B cell (primary cell): ENCODE measurements around the gene GALNT4. TPM values are rescaled to one million over a fixed set of nuclear protein-coding genes. Genes with fewer than 3 reads are reported as not detected.

Experiments
- ATAC-seq: fragments of 200-7000 bp; cut with Tn5 transposase; one replicate; pipeline ENCODE4 v1.10.0; 2021; ENCODE audit warnings: low read depth, mild to moderate bottlenecking, moderate number of reproducible peaks, moderate library complexity
- CTCF ChIA-PET: fragments of 350-600 bp; sonication (Branson Sonifier 250); formaldehyde crosslinking; loops from one replicate; lab custom pipeline; 2021; ENCODE audit warnings: antibody characterized with exemption, inconsistent platforms; lab: Charles Lee
- POLR2A ChIA-PET: fragments of 350-600 bp; sonication (Branson Sonifier 250); formaldehyde crosslinking; loops from one replicate; lab custom pipeline; 2021; ENCODE audit warnings: antibody characterized with exemption; lab: Charles Lee
- DNase-seq: peaks from one replicate; pipeline ENCODE4 v3.0.0; 2013
- H2AFZ ChIP-seq: 2 replicates; pipeline ENCODE4 v1.6.1; 2012; ENCODE audit warnings: mild to moderate bottlenecking, low read depth, low read length; ENCODE audit not compliant: insufficient read depth, poor library complexity, severe bottlenecking
- H3K27ac ChIP-seq, 2 donors: 1 replicate in 1 of 2; 2 replicates in 1 of 2; pipeline ENCODE4 v1.5.1; 2012 to 2013; ENCODE audit warnings: low read length in 2 of 2, mild to moderate bottlenecking in 2 of 2, moderate library complexity in 1 of 2
- H3K27me3 ChIP-seq, 4 experiments: fragments of 200-600 bp in 1 of 4; sonication (generic) in 1 of 4; replicated peaks in 1 of 4; 1 replicate in 2 of 4; 2 replicates in 2 of 4; pipeline versions ENCODE4 v1.6.1 to v1.7.0; 2013 to 2016; ENCODE audit warnings: low read length in 3 of 4, mild to moderate bottlenecking in 2 of 4, mixed read lengths in 1 of 4, moderate library complexity in 1 of 4; ENCODE audit not compliant: insufficient read depth in 4 of 4, control insufficient read depth in 3 of 4; ENCODE audit errors: control extremely low read depth in 1 of 4
- H3K36me3 ChIP-seq, 2 experiments: replicated peaks in 1 of 2; 1 replicate in 1 of 2; 2 replicates in 1 of 2; pipeline versions ENCODE4 v1.6.1 to v1.7.1; 2013; ENCODE audit warnings: low read length in 1 of 2; ENCODE audit not compliant: insufficient read depth in 2 of 2, control insufficient read depth in 1 of 2; ENCODE audit errors: control extremely low read depth in 1 of 2, extremely low read depth in 1 of 2
- H3K4me1 ChIP-seq, 2 donors: fragments of 200-600 bp in 1 of 2; sonication (generic) in 1 of 2; 1 replicate in 1 of 2; 2 replicates in 1 of 2; pipeline versions ENCODE4 v1.5.1 to v1.6.1; 2013 to 2017; ENCODE audit warnings: low read length in 2 of 2; ENCODE audit not compliant: control insufficient read depth in 2 of 2, insufficient read depth in 2 of 2
- H3K4me2 ChIP-seq: replicated peaks from 2 replicates; pipeline ENCODE3; 2012; ENCODE audit warnings: mild to moderate bottlenecking, low read depth, low read length; ENCODE audit not compliant: poor library complexity, severe bottlenecking
- H3K4me3 ChIP-seq, 5 experiments: fragments of 200-600 bp in 1 of 5; sonication (generic) in 1 of 5; 1 replicate in 3 of 5; 2 replicates in 2 of 5; pipeline versions ENCODE4 v1.5.1 to v1.7.0; 2011 to 2016; ENCODE audit warnings: low read length in 4 of 5, mild to moderate bottlenecking in 4 of 5, low read depth in 2 of 5, control low read depth in 1 of 5, moderate library complexity in 1 of 5; ENCODE audit not compliant: insufficient read depth in 1 of 5; ENCODE audit errors: control extremely low read depth in 1 of 5, extremely low read depth in 1 of 5
- H3K79me2 ChIP-seq: fragments of 200-600 bp; sonication (generic); one replicate; pipeline ENCODE4 v1.6.0; 2016; ENCODE audit warnings: low read length; ENCODE audit not compliant: control insufficient read depth, insufficient read depth
- H3K9ac ChIP-seq: fragments of 200-600 bp; sonication (generic); 2 replicates; pipeline ENCODE4 v1.6.1; 2017; ENCODE audit warnings: mild to moderate bottlenecking, low read length, moderate library complexity
- H3K9me3 ChIP-seq, 3 donors: one replicate each; pipeline versions ENCODE4 v1.6.1 to v1.7.1; 2013; ENCODE audit warnings: low read length in 2 of 3; ENCODE audit not compliant: control insufficient read depth in 2 of 3, insufficient read depth in 1 of 3; ENCODE audit errors: control extremely low read depth in 1 of 3
- H4K20me1 ChIP-seq: 2 replicates; pipeline ENCODE4 v1.6.0; 2012; ENCODE audit warnings: mild to moderate bottlenecking, low read length; ENCODE audit not compliant: insufficient read depth, control insufficient read depth, poor library complexity, severe bottlenecking
- H3K27ac Mint-ChIP-seq: one replicate; pipeline ENCODE4 v1.8.0; 2021; ENCODE audit warnings: mixed read lengths
- H3K27me3 Mint-ChIP-seq: one replicate; pipeline ENCODE4 v1.8.0; 2021; ENCODE audit warnings: mixed read lengths
- H3K4me1 Mint-ChIP-seq: one replicate; pipeline ENCODE4 v1.8.0; 2021; ENCODE audit warnings: mixed read lengths
- H3K4me3 Mint-ChIP-seq: one replicate; pipeline ENCODE4 v1.8.0; 2021; ENCODE audit warnings: mixed read lengths
- H3K9me3 Mint-ChIP-seq: one replicate; pipeline ENCODE4 v1.8.0; 2022; ENCODE audit warnings: mixed read lengths; ENCODE audit not compliant: insufficient read depth
- EZH2 ChIP-seq: IDR thresholded peaks from 2 replicates; pipeline ENCODE4 v1.6.1; 2012; ENCODE audit warnings: borderline replicate concordance, low read depth, mild to moderate bottlenecking, moderate library complexity, low read length; ENCODE audit not compliant: insufficient read depth, poor library complexity, severe bottlenecking
- WGBS: methylation state at CpG from one replicate; pipeline ENCODE4 v1.1.5; 2013; ENCODE audit warnings: missing lambda C conversion rate; ENCODE audit not compliant: insufficient coverage; 5-methylcytosine and 5-hydroxymethylcytosine counted together
- intact Hi-C: fragments of 100-400 bp; cut with micrococcal nuclease; formaldehyde crosslinking; loops from one replicate; pipeline ENCODE4 v1.10.0; 2022
- polyA plus RNA-seq: library from polyadenylated mRNA; depleted of rRNA; stranded (reverse); fragments of >200 nt; gene quantifications from 2 replicates; pipeline ENCODE4 v1.2.3, GENCODE V29; 2012
- total RNA-seq, 2 donors: library from RNA; stranded (reverse); fragments of 120-200 nt in 1 of 2; gene quantifications; 1 replicate in 1 of 2; 2 replicates in 1 of 2; pipeline versions ENCODE4 v1.2.3 to v1.2.4, GENCODE V29; 2013 to 2022
- TF ChIP-seq, protein P1 (sequence below): fragments of 200-600 bp; IDR thresholded peaks from one replicate; pipeline ENCODE4 v1.8.0; 2022; ENCODE audit warnings: antibody characterized with exemption, mild to moderate bottlenecking

GALNT4 gene
- total and polyA plus RNA-seq, 2 donors (not counting 1 experiment from before 2014, with no cell fraction given), result 4.9 to 10.3 TPM

DNA sequence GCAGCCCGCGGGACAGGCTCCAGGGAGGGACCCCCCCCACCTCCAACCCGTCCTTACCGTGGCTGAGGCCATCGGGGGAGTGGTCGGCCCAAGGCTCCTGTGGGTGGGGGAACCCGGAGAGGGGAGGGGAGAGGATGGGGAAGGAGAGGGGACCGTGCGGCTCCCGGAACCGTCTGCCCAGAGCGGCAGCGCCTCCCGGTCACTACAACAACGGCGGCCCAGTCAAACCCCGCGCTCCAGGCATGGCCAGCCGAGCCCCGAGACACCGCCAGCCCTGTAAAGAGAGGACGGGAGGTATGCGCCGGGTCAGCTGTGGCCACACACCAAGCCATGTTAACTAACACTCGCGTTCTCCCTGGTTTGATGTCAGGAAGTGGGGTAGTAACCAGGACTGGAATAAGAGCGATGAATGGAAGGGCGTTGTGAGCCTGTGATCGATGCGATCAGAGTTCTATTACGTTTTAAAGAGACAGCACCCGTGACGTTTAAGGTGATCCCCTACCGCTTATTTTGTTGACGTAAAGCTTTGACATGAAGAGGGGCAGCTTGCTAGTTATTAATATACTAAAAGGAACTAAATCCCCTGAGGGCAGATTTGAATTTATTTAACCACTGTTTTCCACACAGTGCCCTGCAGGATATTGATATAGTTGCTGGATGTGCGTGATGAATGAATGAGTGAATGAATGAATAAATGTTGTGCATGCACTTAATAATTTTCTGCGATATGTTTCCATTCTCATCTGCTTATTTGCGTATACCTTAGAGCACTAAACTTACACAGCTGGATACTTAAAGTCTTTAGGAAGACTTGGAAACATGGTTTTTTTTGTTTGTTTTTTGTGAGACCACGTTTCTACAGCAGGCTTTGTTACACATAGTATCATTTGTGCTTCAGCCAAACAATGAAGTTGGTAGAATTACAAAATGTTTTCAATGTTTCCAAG, 1.5 kb upstream of the GALNT4 start, which contains the start of gene POC1B:
POC1B (minus strand) TSS at position 224 of the 947 bp plus-strand sequence; CDS start at position 72, 152 bp downstream.
- ATAC-seq (peak; percentile 59), DNase-seq (peak; percentile 89)
- WGBS, result under 1% methylated on average over 23 of the region's 39 CpGs
- intact Hi-C loops, result loop anchor here (1.0 to 5.0 kb wide), 6 partner anchors 175 to 1489 kb away; partner anchors contain the start of genes ATP2B1, CEP290 and TMTC3
- peaks cover 28% of the 10 kb centered on the region for H4K20me1 ChIP-seq
- peaks cover 61% of the 10 kb centered on the region for H3K4me1 Mint-ChIP-seq
- no peak for TF ChIP-seq EZH2
- TF ChIP-seq, protein P1, sequence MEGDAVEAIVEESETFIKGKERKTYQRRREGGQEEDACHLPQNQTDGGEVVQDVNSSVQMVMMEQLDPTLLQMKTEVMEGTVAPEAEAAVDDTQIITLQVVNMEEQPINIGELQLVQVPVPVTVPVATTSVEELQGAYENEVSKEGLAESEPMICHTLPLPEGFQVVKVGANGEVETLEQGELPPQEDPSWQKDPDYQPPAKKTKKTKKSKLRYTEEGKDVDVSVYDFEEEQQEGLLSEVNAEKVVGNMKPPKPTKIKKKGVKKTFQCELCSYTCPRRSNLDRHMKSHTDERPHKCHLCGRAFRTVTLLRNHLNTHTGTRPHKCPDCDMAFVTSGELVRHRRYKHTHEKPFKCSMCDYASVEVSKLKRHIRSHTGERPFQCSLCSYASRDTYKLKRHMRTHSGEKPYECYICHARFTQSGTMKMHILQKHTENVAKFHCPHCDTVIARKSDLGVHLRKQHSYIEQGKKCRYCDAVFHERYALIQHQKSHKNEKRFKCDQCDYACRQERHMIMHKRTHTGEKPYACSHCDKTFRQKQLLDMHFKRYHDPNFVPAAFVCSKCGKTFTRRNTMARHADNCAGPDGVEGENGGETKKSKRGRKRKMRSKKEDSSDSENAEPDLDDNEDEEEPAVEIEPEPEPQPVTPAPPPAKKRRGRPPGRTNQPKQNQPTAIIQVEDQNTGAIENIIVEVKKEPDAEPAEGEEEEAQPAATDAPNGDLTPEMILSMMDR, result no peak
- H3K79me2 ChIP-seq, result peaks cover 41% of the 10 kb centered on the region
- POLR2A ChIA-PET, result interaction anchor here (0.7 to 1.4 kb wide), 4 partner anchors 173 to 1384 kb away, joined by 3 to 5 read pairs (median 4); partner anchors contain the start of genes CEP290, DUSP6 and TMTC3
- peak within 1 kb of the TSS; percentile 86 for H3K9ac ChIP-seq
- H3K27ac Mint-ChIP-seq, result peak within 1 kb of the TSS; percentile 93
- H3K9me3 ChIP-seq, result no peaks in the 10 kb centered on the region
- H3K4me1 ChIP-seq, result peaks cover 32 to 40% of the 10 kb centered on the region in 2 donors
- no peaks in the 10 kb centered on the region for H3K27me3 ChIP-seq
- peak within 1 kb of the TSS; percentile 96 for H3K4me3 Mint-ChIP-seq
- peak within 1 kb of the TSS; percentile 90 for H2AFZ ChIP-seq
- no peaks in the 10 kb centered on the region for H3K36me3 ChIP-seq
- peak within 1 kb of the TSS; percentile 90 to 91 for H3K27ac ChIP-seq
- no peaks in the 10 kb centered on the region for H3K27me3 Mint-ChIP-seq
- H3K9me3 Mint-ChIP-seq, result no peaks in the 10 kb centered on the region
- peak within 1 kb of the TSS; percentile 86 for H3K4me2 ChIP-seq
- peak within 1 kb of the TSS; percentile 72 to 98 (median 85) for H3K4me3 ChIP-seq
- CTCF ChIA-PET, result interaction anchor here (0.9 to 11.6 kb wide), 10 partner anchors 17 to 1384 kb away, joined by 3 to 181 read pairs (median 12); partner anchors contain the start of genes CEP290 and TMTC3
